SU-DHL-6 (cell line): Measurements from ENCODE around the gene EFNA5.

ENCODE experiments used
- EZH2phosphoT487 ChIP-seq: fragments of 200-600 bp; sonication (generic), shearing (Covaris generic); conservative IDR thresholded peaks from 2 replicates; pipeline ENCODE4 v1.6.1; 2018; ENCODE audit warnings: mild to moderate bottlenecking, antibody characterized with exemption, low read length, moderate library complexity, mixed read lengths
- TF ChIP-seq, protein P1 (sequence below): fragments of 200-600 bp; sonication (generic); IDR thresholded peaks from one replicate; pipeline ENCODE4 v1.5.1; 2017; ENCODE audit warnings: antibody characterized with exemption, mild to moderate bottlenecking, low read length, moderate library complexity; ENCODE audit not compliant: insufficient read depth, poor library complexity, severe bottlenecking

DNA sequence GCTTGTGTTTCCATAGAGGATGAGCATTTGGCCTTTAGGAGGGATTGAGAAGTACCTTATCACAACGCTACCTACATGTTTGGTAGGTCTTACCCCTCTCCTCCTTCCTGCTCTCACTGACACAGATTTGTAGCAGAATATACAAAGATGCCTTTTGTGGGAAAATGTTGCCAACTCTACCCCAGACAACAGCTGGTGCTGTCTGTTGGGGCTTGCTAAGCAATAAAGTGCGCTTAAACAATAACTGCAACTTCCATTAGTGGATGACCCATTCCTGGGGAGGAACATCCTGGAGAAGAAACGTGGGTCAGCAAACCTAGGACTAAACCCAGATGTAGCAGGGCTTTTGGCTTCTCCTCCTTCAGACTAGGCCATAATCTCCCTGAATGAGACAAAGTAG lies 174.3 kb downstream of the EFNA5 start:
- TF ChIP-seq, protein P1, sequence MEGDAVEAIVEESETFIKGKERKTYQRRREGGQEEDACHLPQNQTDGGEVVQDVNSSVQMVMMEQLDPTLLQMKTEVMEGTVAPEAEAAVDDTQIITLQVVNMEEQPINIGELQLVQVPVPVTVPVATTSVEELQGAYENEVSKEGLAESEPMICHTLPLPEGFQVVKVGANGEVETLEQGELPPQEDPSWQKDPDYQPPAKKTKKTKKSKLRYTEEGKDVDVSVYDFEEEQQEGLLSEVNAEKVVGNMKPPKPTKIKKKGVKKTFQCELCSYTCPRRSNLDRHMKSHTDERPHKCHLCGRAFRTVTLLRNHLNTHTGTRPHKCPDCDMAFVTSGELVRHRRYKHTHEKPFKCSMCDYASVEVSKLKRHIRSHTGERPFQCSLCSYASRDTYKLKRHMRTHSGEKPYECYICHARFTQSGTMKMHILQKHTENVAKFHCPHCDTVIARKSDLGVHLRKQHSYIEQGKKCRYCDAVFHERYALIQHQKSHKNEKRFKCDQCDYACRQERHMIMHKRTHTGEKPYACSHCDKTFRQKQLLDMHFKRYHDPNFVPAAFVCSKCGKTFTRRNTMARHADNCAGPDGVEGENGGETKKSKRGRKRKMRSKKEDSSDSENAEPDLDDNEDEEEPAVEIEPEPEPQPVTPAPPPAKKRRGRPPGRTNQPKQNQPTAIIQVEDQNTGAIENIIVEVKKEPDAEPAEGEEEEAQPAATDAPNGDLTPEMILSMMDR, result no peak
- TF ChIP-seq EZH2phosphoT487, result no peak
